GM19372 (cell line): ENCODE measurements around the gene TALDO1.

ENCODE experiments used
- ATAC-seq: cut with Tn5 transposase; IDR thresholded peaks from one replicate; pipeline ENCODE4 v1.9.1; 2021; ENCODE audit warnings: mild to moderate bottlenecking, low read depth, moderate library complexity; ENCODE audit not compliant: unreplicated experiment

TALDO1 gene

DNA sequence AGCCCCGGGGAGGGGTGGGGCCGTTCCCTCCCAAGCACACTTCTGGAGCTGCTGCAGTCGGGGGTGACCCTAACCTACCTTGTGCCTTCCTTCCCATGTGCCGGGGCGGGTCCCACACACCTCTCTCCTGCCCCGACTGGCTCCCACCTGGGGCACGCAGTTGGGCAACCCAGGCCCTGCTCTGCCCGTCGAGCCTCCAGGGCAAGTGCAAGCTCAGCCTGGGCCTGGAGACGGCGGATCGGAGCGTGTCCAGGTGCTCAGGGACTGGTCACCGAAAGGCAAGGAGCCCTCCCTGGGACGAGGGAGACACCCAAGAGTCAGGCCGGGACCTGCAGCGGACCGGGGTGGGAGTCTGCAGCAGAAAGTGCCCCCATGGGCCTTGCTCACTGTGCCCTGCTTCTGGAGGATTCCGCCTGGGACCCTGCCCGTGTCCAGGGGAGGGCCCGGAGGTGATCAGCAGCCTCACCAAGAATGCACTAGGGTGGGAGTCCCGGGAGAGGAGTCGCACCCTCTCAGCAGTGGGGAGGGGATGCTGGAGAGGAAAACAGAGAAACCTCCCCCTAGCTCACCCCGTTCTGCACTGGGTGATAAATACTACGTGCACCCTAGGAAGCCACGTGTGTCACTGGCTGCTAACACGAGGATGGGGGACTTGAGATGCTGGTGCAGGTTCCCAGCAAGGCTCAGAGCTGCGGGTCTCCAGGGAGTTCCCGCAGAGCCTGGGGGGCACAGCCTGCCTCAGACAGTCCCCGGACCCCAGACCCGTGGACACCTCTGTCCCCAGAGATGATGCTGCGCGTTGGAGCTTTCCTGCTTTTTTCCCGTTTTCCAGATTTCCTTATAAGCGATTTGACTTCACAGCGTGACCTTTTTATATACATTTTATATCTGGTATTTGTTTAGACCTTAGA lies 35.3 kb downstream of the TALDO1 start:
- no peak for ATAC-seq

DNA sequence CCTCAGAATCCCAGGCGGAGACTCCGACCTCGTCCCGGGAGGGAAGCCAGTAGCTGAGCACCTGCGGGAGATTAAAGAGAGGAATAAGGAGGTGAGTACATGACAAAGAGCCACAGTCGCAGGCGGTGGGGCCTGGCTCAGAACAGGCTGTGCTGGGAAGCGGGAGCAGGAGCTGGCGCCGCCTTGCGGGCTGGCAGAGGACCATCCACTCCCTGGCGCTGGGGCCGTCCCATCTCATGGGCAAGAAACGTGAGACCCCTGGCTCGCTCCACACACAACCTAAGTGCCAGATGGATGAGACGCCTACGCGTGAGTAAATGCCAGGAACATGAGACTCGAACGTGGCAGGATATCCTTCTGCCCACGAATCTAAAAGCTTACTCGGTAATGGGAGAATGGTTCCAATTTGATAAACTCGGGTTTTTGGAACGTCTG lies 36.3 kb downstream of the TALDO1 start:
- no peak for ATAC-seq

DNA sequence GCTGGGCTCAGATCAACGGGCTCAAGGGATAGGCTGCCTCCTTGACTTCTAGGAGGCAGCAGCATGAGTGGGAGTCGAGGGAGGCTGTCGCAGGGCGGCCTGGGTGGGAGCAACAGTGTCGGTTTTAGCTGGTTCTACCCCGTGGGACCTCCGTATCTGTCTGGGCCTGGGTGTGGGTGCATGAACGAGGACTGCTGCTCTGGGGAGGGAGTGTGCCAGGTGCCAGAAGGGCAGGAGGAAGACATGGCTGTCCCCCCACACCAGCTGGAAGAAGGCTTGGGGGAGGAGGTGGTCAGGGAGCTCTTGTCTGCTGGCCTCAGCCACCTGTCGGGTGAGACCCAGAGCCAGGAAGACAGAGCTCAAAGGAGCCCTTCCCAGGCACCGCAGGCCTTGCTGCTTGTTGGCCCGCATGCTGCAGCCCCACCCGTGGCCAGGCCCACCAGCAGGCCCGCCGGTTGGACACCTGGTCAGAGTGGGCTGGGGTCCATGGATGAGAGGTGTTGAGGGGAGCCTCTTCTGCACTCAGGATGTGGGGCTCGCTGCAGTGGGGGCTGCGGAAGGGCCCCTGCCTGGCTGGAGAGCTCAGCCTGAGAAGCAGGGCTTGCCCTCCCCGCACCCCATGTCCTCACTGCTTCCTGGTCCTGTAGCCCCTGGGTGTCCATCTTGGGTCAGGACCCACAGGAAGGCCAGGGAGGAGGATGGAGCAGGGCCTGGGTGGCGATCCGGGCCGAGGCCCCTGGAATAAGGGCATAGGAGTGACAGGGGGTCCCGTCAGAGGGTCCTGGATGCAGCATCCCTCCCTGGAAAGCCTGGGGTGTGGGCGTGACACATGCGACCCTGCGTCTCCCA lies 39.2 kb downstream of the TALDO1 start:
- no peak for ATAC-seq

DNA sequence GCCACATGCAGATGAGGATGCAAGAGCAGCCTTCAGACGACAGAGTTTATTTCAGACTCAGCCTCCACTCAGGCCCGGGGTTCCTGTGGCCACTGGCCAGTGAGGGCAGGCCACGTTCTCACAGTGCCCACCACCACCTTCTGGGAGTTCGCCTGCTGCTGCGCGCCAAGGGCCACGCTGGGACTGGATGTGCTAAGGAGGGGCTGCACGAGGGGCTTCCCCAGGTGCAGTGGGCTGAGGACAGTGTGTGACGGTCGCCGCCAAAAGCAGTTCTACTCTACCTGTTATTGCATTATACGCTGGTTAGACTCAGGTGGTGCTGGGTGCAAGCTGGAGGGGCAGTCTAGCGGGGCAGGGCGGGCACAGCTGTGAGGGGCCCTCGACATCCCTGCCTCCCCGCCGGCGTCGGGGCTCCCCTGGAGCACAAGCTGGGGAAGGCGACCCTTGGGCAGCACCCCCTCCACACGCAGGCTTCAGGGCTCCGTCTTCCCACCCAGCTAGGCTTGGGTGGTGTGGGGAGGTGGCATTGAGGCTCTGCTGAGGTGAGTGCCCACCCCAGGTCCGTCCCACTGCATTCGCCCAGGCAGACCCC lies 39.9 kb downstream of the TALDO1 start:
- no peak for ATAC-seq

DNA sequence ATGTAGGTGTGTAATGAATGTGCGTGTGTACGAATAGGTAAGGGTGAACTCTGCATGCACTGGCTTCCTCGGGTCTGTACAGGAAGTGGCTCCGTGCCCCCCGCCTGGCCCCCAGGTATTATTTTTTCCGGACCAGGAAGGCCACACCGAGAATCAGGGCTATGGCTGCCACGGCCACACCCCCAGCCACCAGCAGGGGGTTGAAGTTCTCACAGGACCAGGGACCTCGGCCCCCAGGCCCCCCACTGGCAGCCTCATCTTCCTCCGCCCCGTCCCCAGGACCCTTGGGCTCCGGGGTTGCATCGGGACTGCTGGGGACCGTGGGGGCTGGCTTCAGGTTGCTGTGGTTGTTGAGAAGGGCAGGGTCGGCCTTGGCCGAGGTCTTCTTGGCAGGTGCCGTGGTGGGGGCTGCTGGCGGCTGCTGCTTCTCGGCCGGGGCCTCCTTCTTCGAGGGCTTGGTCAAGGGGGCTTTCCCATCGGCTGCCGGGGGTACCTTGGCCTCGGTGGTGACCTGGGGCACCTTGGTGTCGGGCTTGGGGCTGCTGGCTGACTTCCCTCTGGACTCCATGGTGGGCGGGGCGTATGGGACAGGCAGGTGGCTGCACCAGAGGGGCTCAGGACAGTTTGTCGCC lies 40.9 kb downstream of the TALDO1 start:
- ATAC-seq, result no peak

DNA sequence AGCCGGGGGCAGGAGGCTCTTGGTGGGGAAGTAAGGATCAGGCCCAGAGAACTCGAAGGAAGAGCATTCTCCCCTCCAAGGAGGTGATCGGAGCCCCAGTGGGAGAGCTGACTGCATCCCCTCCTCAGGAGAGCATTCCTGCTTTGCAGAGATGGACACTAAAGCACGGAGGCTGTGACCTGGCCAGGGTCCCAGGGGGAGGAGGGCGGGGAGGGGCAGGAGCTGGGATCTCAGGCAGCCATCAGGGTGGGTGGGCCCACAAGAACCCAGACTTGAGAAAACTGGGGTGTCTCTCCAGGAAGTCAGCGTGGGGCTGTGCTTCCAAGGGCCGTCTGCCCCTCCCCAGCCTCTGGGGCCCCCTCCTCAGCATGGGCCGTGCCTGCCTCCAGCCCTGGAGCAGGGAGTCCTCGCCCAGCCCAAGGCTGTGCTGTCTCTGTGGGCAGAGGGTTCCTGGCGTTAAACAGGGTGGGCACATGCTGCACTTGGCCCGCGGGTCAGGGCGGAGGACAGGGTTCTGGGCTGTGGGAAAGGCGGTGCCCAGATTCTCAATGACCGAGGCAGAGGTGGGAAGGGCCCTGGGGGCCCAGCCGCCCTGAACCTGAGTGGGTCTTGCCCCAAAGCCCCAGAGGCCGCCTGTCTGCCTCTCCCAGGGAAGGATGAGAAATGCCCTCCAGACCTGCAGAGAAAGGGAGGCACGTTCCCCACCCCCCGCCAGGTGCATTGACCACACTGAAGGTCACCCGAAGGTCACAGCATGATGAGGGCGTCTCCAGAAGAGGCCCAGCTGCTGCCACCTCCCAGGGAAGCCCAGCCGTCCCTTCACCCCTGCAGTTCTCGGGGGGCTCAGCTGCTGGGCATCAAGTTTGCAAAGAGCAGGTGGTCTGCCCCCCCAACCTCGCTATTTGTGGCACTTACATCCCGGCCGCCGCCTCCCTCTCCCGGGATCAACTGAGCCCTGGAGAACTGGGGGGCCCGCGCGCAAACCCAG lies 42.0 kb downstream of the TALDO1 start:
- no peak for ATAC-seq

DNA sequence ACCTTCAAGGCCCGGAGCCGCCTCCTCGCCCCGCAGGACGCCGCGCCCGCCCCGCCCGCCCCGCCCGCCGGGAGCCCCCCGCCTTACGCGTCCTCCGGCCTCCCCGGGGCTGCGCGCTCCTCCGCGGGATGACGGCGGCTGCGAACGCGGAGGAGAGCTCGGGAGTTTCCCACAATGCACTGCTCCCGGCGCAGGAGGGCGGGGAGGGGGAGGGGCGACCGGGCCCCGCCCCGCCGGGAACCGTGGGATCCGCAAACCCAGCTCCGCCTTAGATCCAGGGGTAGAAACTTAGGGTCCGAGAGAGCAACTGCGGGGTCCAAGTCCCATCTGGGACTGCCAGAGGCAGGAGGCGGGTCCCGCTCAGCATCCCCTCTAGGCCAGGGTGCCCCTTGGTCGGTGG lies 42.7 kb downstream of the TALDO1 start, which contains the start of gene CEND1:
CEND1 (minus strand) TSS at position 148 of the 400 bp plus-strand sequence. CDS start 1,514 bp downstream, outside the sequence.
- ATAC-seq, result no peak

DNA sequence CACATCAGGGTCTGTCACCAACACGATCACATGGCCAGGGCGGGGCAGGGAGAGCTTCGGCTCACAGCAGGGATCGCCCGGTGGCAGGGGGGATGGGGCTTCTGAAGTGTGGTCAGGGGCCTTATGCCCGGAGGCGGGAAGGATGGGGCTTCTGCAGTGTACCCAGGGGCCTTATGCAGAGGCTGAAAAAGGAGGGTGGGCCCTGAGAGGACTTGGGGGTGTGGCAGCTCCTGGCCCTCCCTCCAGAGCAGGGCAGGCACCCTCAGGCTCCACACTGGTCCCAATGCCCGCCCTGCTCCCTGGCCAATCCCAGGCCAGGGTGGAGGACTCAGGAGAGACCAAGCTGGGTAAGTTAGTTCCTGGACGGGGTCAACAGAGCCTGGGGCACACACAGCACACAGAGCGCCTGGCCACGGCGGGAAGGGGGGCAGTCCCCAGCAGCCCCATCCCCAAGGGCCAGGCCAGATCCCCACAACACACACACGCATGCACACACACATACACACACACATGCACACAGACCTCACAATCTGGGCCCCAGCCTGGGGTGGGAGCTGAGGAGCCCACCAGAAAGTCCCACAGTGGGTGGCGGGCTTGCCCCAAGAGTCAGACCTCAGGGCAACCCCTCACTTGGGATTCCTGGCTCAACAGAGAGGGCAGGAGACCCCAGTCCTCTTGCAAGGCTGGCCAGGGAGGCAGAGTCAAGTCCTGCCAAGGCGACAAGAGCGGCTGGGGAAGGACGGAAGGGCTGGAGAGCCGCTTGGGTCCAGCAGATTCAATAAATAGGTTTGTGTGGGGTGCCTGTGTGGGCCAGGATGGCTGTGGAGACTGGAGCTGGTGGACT lies 43.7 kb downstream of the TALDO1 start:
- no peak for ATAC-seq

DNA sequence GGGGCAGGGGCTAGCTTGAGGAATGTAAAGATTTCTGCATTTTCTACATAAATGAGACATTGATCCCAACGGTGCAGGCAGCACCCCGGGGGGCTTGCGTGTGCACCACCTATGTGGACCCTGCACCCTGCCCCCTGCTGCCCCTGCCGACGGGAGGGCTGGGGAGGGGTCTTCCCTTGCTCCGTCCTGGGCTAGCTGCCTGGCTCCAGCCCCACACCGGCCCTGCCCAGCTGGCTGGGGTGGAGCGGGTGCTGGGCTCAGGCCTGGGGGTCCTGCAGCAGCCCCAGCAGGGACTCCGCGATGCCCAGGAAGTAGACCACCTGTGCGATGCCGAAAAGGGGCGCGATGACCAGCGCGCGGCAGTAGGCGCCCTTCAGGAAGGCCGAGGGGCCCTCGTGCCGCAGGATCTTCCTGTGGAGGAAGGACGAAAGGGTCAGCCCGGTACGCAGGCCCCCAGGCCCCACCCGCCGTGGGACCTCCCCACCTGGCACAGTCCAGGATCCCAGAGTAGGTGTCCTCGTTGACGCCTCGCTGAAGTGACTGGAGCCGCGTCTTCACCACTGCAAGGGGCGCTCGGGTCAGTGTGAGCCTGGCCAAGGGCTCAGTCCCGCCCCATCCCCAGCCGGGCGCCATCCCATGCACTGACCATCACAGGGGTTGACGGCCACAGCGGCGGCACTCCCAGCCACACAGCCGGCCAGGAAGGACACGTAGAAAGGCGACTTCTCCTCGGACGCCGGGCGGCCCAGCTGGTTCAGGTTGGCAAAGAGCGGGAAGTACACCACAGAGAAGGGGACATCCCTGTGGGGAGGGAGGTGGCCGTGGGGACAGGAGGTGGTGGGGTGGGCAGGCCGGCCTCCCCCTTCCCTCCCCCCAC lies 44.6 kb downstream of the TALDO1 start:
- no peak for ATAC-seq

DNA sequence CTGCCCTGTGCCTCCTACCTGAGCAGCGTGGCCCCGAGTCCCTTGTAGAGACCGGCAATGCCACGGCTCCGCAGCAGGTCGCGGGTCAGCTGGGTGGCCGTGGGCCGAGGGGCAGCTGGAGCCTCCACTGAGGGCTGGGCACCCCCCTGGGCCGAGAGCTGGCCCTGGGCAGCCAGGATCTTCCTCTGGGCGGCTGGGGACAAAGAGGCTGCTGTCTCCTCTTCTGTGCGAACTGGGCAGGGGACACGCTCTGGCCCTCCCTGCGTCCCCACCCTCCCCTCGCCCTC lies 45.2 kb downstream of the TALDO1 start:
- ATAC-seq, result no peak

DNA sequence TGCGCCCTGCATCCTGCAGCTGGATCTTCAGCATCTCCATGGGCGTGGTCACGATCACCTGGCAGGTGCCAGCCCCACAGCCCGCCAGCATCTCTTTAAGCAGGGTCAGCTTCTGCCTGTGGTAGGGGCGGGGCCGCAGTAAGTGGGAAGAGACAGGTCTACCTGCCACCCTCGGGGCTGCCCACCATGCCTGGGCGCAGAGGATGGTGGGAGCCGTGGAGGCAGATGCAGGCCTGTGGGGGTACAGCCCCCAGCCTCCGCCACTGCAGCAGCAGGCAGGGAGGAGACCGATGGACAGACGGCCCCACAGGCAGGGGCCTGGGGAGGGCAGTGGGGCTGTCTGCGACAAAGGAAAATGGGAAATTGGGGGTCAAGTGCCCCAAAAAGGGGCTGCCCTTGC lies 45.6 kb downstream of the TALDO1 start:
- ATAC-seq, result no peak

DNA sequence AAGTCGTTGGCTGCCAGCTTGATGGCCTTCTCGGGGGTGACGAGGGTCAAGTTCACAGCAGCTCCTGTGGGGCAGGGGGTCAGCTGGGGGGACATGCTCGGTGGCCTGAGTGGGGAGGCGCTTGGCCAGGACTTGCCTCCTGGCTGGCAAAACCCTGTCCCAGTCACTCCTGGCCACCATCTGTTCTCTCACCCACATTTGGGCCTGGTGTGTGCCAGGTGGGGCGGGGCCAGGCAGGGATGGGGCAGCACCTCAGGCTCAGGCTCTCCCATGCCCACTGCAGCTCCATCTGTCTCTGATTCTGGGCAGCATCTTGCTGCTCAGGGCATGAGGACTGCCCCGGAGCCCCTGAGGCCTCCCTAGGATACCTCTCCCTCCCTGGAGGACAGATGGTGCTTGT lies 46.3 kb downstream of the TALDO1 start:
- no peak for ATAC-seq

DNA sequence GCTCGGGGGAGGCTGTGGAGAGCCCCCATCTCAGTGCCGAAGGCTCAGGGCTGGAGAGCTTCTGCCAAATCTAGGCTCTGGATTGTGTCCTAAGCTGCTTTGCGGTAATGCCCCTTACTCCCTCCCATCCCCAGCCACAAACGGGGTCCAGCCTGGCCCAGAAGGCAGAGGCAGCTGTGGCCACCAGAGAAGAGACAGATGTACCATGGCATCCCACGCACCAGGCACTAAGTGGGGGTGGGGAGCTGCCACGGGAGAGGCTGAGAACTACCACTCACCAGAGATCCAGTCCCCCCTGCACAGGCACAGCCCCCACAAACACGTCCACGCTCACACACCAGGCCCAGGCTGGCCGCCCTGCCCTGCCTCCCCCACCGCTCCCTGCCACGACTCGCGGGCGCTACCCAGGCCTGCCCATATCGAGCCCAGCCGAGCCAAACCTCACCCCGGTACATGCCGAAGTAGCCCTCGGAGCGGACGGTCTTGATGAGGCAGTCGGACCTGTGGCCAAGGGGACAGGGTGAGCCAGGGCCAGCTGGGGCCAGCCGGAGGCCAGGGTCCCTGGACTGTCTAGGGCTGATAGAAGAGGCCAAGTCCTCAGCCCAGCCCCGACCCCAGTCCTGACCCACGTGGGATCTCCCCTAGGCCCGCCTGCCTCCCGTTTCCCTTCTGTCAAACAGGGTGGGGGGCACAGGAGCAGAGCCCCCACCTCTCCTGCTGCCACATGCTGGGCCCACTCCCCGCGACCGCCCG lies 46.9 kb downstream of the TALDO1 start:
- no peak for ATAC-seq

DNA sequence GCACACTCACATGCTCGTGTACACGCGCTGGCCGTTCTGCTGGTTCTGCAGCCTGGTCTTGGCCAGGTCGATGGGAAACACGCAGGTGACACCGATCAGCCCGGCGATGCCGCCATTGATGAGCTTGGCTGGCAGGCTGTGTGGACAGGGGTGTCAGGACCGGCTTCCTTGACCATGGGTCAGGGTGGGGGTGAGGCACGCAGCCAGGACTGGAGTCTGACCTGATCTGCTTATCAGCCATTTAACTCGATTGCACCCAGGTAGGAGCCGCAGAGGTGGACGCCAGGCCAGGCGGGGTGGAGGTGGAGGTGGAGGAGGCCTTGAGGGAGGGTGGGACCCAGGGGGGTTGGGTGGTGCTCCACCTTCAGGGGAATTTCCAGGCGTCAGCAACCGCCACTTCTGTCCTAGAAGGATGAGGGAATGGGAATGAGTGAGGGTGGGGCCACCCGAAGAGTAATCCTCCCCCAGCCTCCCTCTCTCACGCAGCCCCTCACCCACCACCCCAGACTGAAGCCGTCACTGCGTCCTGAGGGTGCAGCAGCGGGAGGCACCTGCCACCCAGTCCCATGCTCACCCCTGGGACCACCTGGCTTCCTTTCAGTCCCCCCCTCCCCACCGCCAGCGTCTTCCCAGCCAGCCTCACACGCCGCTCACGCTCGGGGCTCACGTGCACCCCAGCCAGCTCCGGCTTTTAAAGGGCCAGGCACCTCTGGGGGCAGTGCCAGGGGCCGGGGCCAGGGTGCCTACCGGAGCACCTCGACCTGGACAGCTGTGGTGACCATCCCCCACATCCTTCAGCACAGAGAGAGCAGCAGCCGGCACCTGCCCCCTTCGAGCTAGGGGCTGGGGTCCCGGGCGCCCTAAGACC lies 47.7 kb downstream of the TALDO1 start:
- no peak for ATAC-seq

DNA sequence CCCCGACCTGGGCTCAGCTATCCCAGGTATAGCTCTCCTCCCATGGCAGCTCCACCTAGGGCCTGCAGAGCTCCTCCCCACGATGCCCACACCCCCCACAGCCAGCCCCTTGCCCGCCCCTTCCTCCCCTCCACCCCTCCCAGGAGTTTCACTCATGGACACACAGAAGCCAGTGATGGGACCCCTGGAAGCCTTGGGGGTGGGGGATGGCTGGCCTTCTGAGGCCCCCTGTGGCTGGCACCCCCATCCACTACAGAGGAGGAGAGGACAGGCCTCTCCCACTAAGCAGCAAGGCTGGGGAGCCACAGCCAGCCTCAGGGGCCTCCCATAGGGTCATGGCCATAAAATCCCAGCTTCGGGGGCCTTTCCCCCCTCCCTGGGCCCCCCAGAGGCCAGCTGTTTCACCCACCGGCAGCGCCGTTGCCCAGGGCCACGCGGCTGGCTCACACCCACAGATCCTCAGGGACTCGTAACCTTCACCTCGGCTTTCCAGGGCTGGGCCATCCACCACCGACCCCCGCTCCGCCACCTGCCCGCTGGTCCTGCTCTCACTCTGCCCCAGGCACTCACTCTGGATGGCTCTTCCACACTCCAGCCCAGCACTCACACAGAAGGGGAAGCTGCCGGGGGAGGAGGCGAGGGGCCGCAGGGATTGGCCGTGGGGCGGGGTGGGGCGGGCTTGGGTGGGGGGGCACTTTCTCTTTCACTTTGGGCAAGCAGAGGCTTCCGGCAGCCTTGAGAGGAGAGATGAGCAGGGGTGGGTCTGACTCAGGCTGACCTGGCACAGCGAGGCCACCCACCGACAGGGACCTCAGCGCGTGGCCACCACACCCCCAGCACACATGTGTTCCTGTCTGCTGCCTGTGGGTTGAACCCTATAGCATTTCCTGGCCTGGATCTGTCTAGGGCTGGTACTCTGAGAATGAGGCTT lies 48.6 kb downstream of the TALDO1 start:
- no peak for ATAC-seq
